GM19043 (cell line): ENCODE data around the gene MLKL.
"Not testable (repeated sequence)": the region's sequence is repeated elsewhere in the genome, so short reads cannot be mapped to it uniquely, and the experiment has no call there.

Experiments
- ATAC-seq: cut with Tn5 transposase; IDR thresholded peaks from one replicate; pipeline ENCODE4 v1.9.1; 2021; ENCODE audit warnings: low read depth; ENCODE audit not compliant: unreplicated experiment

Gene MLKL

DNA sequence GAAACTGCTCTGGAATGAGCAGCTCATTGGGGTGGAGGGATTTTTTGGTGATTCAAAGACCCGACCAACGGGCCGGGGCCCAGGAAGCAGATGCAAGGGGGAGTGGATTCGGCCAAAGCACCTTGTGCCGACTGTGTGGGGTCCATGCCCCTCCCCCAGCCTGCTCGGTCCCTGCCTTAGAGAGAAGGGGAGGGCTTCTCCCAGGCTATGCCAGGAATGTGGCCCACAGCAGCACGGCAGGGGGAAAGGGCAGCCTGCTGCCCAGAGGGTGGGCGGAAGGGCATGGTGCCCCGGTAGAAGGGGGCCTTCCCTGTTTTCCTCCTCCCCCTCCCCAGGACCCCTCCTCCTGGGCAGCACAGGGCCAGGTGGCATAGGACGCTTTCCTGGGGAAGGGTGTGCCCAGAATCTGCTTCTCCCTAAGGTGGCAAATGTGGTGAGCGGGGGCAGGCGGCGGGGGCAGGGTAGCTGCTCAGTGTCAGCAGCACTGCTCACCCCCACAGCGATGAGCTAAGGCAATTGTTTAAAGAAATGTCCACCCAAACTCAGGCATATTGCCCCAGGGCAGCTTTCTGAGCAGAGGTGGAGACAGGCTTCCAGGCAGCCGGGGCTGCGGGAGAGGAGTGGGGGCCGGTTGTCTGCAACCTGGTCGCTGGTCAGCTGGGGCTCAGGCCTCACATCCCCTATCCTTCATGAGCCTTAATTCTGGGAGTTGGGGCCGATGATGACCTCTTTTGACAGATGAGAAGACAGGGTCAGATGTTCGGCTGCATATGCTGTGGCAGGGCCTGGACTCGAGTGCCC is 33.9 kb upstream of the MLKL start:
- no peak for ATAC-seq

DNA sequence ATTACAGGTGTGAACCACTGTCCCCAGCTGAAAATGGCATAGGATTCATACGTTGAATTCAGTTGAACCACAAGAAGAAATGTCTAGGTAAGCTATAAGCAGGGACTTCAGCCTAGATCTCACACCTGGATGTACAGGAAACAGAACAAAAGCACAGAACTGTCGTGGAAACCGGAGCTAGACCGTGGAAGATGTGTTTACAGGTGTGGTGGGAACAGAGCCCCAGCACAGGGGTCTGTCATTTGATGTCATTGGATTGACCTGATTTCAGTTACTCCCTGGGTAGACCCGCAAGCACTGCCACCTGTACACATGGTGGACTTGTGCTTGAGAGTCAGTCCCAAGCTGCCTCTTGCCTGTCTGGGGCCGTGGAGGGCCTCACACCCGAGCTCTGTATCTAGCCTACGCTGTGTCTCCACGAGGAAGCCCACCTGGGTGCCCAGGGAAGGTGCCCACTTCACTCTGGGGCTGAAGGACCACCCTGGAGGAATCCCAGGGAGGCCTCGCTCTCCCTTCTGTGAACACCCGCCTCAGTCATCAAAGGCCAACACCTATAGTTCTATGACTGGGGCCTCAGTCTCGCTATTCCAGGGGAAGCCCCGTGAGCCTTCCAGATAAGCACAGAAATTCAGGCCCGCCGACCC is 32.2 kb upstream of the MLKL start:
- ATAC-seq, result no peak

DNA sequence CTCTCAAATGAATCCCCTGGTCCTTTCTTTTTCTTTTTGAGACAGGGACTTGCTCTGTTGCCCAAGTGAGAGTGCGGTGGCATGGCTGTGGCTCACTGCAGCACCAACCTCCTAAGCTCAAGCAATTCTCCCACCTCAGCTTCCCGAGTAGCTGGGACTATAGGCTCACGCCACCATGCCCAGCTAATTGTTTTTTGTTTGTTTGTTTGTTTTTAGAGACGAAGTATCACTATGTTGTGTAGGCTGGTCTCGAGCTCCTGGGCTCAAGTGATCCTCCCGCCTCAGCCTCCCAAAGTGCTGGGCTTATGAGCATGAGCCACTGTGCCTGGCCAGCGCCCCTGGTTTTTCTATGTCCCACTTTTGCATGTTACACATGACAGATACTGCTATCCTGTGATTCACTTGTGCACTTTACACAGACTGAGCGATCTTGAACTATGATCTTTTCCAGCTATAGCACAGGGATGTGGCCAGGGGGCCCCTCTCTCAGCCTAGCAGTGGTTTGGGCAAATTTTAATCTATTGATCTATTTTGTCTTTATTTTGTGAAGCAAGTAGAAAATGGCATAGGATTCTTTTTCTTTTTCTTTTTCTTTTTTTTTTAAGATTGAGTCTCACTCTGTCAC is 31.3 kb upstream of the MLKL start:
- ATAC-seq, result no peak

- no peak for ATAC-seq
Observed at GRCh38 chr16:74729783-74730683, 29.4 kb upstream of the MLKL start.

DNA sequence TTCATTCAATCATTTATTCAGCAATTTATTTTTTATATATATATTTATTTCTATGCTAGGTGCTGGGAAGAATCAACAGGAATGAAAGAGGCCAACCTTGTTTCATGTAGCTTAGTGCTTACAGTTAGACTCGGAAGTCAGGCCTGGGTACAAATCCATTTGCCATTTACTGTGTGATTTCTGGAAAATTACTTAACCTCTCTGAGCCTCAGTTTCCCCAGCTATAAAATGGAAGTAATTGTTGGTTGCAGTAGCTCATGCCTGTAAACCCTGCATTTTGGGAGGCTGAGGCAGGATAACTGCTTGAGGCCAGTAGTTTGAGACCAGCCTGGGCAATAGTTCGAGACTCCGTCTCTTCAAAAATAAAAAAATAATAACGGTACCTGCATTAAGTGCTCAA is 27.2 kb upstream of the MLKL start:
- no peak for ATAC-seq

- no peak for ATAC-seq
Observed at GRCh38 chr16:74726716-74727115, 26.1 kb upstream of the MLKL start.

DNA sequence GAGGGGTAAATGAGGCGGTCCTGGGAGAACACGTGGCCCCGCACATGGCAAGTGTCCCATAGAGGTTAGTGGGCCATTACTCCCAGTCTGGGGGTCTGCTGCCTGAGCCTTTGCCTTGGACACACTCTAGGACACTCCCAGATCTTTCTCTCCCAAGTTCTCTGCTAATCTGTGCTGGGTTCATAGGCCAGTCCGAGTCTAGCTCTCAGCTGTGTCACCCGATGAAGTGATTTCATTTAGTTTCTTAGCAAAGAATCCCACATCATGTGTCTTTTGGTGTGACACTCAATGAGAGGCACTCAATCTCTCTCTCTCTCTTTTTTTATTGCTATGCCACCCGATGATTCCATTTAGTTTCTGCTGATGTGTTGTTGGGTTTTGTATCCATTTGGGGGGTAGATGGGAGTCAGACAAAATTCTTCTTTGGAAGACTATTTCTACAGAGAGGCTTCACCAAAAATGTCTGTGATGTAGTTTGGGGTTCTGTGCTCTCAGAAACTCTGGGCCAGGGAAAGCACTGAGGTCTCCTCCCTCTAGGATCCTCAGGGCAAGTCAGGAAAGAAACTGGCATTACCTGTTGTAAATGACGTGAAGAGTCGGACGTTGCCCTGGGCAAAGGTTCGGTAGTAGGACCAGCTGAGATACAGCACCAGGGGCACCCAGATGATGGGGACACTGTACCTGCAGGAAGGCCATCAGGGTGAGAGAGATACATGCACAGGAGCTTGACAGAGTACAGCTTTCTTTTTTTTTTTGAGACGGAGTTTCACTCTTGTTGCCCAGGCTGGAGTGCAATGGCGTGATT is 25.2 kb upstream of the MLKL start:
- ATAC-seq, result no peak

- no peak for ATAC-seq
Observed at GRCh38 chr16:74724820-74725549, 24.3 kb upstream of the MLKL start.

DNA sequence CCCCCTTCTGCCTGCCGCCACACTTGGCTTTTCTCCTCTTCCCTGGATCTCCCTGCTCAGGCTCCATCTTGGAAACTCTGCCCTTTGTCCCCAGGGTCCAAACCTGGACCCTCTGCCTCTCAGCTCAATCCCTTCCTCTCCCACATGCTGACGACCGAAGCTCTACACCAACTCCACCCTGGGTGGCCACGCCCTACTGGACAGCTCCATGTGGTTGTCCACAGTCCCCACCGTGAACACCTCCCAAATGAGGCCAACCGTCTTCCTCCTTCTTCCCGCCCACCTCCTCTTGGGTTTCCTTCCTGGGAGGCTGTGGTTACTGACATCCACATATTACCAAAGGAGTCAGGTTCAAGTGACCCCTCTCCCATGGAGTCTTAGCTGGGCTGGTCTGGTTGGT is 22.6 kb upstream of the MLKL start:
- ATAC-seq, result no peak

- not testable (repeated sequence) for ATAC-seq
Observed at GRCh38 chr16:74722156-74722555, 21.5 kb upstream of the MLKL start.

DNA sequence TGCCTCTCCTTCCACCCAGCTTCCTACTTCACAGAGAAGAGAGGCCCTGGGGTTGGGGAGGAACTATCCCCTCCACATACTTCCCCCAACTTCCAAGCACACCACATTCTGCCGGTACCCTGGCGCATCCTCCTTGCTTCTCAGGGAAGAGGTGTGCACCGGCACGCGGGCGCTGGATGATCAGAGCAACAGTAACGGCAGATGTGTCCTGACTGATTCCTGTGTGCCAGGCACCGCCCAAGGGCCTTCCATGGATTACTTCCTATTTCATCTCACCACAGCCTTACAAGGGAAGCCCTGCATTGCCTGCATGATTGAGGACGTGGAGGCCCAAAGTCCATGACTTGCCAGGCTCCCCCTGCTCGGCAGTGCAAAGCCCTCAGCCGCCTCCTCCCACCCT is 21.1 kb upstream of the MLKL start:
- ATAC-seq, result no peak

DNA sequence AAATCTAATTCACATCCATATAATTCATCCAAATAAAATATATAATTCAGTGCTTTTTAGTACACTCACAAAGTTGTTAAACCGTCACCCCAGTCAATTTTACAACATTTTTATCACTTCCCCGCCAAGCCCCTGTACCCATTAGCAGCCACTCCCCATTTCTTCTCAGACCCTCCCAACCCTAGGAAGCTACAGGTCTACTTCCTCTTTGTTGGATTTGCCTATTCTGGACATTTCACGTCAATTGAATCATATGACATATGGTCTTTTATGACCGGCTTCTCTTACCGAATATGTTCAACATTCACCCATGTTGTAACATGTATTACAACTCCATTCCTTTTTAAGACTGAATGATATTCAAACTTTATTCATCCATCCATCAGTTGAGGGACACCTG is 19.9 kb upstream of the MLKL start:
- no peak for ATAC-seq

DNA sequence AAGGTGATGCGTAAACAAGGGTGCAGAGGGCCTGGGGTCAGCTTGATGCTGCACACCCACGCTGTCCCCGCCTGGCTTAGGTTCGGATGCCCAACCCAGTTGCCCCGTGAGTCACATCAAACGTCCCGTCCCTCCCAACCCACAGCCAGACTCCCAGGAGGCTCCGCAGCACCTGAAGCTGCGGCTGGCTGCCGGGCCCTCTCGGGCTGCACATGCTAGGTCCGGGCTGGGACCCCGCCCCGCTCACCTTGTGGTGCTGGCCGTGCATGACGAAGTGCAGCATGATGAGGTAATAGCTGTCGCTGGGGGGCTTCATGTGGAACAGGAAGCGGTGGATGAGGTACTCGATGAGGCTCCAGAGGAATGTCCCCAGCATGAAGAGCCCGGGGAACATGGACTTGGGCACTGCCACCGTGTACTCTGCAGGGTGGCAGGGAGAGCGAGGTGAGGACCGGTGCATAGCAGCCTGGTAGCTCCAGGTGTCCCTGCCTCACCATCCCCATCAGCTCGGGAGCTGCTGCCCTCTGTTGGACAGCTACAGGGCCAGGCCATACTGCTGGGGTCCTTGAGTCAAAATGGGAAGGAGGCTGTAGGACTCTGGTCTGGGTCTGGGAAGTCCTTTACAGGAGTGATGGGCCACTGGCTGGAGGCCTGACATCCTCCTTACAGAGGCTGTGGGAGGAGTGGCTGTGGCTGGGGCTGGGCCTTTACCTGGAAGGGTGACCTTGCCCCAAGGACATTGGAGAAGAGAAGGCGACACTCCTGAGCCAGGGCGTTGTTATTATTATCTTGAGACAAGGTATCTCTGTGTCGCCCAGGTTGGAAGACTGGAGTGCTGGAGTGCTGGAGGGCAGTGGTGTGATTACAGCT is 18.3 kb upstream of the MLKL start:
- no peak for ATAC-seq

DNA sequence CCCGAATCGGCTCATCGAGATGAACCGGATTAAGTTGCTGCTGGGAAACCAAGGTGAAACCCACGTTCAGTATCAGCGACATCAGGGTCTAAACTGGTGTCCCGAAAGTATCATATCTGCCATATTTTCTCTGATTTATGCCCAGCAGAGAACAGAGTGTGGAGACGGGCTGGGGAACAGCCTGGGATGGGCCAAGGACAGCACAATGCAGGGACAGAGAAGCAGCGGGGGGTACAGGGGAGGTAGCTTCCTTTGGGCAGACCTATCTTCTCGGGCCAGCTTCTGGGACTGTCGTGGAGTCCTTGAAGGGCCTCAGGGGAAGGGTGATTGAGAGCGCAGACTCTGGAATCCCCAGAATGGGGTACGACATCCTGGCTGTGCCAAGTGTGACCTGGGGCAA is 17.5 kb upstream of the MLKL start:
- ATAC-seq, result no peak

DNA sequence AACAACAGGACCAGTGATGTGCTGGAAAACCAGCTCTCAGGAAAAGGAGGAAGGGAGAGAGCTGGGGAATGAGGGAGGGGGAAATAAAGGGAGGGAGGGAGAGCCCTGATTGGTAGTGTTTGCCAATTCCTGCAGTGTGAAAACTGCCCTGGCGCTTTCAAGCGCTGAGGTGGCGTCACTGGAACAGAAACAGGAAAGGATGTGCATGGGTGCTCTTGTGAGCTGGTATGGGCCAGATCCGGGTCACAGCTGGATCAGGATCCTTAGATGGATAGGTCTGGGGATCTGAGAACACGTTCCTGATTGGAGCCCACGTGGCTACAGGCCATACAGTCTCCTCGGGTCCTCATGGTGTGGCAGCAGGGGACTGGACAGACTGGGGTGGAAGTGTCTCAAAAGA is 16.7 kb upstream of the MLKL start:
- no peak for ATAC-seq

DNA sequence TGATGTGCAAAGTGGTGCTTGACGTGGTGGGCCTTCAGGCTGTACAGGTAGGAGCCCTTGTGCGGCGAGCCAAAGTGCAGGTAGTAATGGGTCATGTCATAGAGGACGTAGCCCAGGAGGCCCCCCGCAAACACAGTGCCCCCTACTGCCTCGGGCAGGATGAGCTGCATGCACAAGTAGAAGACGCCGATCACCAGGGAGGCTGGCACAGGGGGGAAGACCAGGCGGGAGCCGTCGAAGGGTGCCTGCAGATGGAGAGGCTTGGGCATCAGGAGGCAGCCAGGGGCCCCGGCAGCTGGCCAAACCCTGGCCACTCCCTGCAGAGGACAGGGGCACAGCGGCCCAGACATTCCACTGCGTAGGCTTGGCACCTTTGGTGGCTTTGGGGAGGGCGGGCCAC is 15.7 kb upstream of the MLKL start:
- no peak for ATAC-seq

DNA sequence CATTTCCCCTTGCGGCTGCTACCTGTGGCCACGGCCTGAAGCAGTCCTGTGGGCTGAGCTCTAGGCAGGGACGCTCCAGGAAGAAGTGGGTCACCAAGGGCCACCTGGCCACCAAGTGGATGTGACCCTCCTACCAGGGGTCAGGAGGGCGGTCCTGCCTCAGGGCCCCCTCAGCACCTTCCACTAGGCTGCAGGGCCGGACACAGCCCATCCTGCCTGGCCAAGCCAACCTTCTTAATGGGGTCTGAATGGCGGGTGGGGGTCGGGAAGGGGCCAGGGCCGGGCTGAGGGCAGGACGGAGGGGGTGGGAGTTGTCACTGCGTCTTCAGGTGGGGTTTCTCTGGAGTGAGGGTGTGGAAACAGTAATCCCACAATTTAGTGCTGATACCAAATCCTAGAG is 13.2 kb upstream of the MLKL start:
- no peak for ATAC-seq

DNA sequence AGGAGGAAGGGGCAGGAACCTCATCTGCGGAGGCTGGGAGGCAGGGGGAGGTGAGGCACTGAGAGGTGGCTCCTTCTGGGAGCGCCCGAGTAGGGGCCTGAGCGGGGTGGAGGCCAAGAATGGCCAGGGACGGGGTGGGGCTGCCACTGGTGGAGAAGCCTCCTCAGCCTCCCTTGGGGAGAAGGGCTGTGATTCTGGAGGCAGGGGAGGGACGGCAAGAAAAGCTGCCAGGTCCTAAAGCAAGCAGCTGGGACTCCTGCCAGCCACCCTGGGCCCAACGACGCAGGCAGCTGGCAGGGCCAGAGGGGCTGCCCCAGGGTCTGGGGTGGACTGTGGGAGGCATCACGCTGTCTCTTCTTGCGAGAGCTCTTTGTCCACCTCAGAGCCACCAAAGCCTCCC is 12.7 kb upstream of the MLKL start:
- no peak for ATAC-seq

DNA sequence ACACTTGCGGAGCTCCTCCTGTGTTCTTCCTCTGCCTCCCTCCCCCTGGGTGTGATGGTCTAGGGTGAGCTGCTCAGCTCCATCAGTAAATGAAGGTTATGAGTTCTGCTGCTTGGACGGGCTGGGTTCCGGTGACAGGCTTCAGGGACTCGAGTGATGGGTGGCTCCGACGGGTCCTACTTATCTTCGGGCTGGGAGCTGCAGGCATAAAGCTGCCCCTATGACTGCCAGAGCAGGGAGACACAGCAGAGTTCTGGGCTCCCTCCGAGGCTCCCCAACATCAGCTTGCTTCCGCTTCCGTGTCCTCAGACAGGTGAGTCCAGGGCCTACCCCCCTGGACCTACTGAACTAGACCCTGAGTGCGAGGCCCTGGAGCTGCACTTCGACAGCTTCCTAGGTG is 11.3 kb upstream of the MLKL start:
- no peak for ATAC-seq
